Erythroblast (primary cell): ENCODE data around the gene IARS2.

Experiments used
- GATA1 ChIP-seq: IDR thresholded peaks from 2 replicates; pipeline ENCODE4 v1.6.1; 2011; ENCODE audit warnings: low read depth, mild to moderate bottlenecking, control low read depth, low read length, moderate library complexity
- POLR2A ChIP-seq: IDR thresholded peaks from 2 replicates; pipeline ENCODE4 v1.6.1; 2011; ENCODE audit warnings: mild to moderate bottlenecking, low read length

DNA sequence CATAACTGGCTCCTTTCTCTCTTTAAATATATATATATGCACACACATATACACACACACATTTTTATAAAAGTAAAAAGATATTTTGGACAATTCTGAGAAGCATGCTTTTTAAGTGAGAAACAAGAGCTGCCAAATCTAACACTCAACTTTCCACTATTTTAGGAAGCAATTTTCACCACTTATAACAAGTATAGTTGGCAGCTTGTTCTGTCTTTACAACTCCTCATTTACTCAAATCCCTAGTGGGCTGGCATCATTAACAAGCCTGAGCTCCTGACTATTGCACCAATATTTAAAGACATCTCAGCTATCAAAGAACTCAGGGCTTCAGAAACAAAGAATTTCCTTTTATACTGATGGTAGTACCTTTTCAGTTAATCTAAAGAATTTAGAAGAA, 101.8 kb downstream of the IARS2 start:
- TF ChIP-seq POLR2A (no peak), GATA1 (no peak)
